Trophoblast cell (in vitro differentiated cells and primary cell): Measurements from ENCODE around the gene ARMC2.
A peak's percentile ranks its signal among the peaks of the same experiment; 100 is the strongest.

Experiments used
- DNase-seq, 2 donors: peaks; one replicate each; pipeline ENCODE4 v3.0.0-alpha.2; 2016
- H2AFZ ChIP-seq: 2 replicates; pipeline ENCODE4 v1.6.1; 2013; ENCODE audit warnings: low read length, moderate library complexity, mild to moderate bottlenecking; ENCODE audit not compliant: insufficient read depth, poor library complexity
- H2AK5ac ChIP-seq: 2 replicates; pipeline ENCODE4 v1.6.1; 2013; ENCODE audit warnings: mild to moderate bottlenecking, low read length
- H2BK120ac ChIP-seq: 2 replicates; pipeline ENCODE4 v1.6.1; 2013; ENCODE audit warnings: low read length, mild to moderate bottlenecking, moderate library complexity; ENCODE audit not compliant: insufficient read depth, poor library complexity
- H2BK12ac ChIP-seq: 2 replicates; pipeline ENCODE4 v1.6.1; 2013; ENCODE audit warnings: mild to moderate bottlenecking, low read length, moderate library complexity
- H2BK5ac ChIP-seq: 2 replicates; pipeline ENCODE4 v1.6.1; 2013; ENCODE audit warnings: low read length, low read depth, moderate library complexity, mild to moderate bottlenecking; ENCODE audit not compliant: poor library complexity
- H3K14ac ChIP-seq: 2 replicates; pipeline ENCODE4 v1.6.1; 2013; ENCODE audit warnings: mild to moderate bottlenecking, low read length
- H3K18ac ChIP-seq: 2 replicates; pipeline ENCODE4 v1.6.1; 2013; ENCODE audit warnings: mild to moderate bottlenecking, low read length
- H3K23ac ChIP-seq: 2 replicates; pipeline ENCODE4 v1.6.1; 2013; ENCODE audit warnings: low read length
- H3K27ac ChIP-seq: 2 replicates; pipeline ENCODE4 v1.5.1; 2013; ENCODE audit warnings: low read depth, mild to moderate bottlenecking, inconsistent platforms, low read length, moderate library complexity
- H3K27me3 ChIP-seq: 2 replicates; pipeline ENCODE4 v1.6.1; 2013; ENCODE audit warnings: inconsistent platforms, mild to moderate bottlenecking, low read length, moderate library complexity; ENCODE audit not compliant: insufficient read depth
- H3K36me3 ChIP-seq, 2 experiments: 1 replicate in 1 of 2; 2 replicates in 1 of 2; pipeline ENCODE4 v1.6.1; 2013; ENCODE audit warnings: low read length in 2 of 2, mild to moderate bottlenecking in 2 of 2, moderate library complexity in 1 of 2; ENCODE audit not compliant: insufficient read depth in 2 of 2, control insufficient read depth in 1 of 2
- H3K4ac ChIP-seq: 2 replicates; pipeline ENCODE4 v1.6.1; 2013; ENCODE audit warnings: low read depth, mild to moderate bottlenecking, low read length, moderate library complexity
- H3K4me1 ChIP-seq, 2 experiments: 1 replicate in 1 of 2; 2 replicates in 1 of 2; pipeline ENCODE4 v1.6.1; 2013; ENCODE audit warnings: low read length in 2 of 2, mild to moderate bottlenecking in 2 of 2, moderate library complexity in 1 of 2; ENCODE audit not compliant: insufficient read depth in 2 of 2, control insufficient read depth in 1 of 2
- H3K4me2 ChIP-seq: 2 replicates; pipeline ENCODE4 v1.6.1; 2013; ENCODE audit warnings: inconsistent platforms, mild to moderate bottlenecking, low read length, moderate library complexity
- H3K4me3 ChIP-seq: 2 replicates; pipeline ENCODE4 v1.5.1; 2013; ENCODE audit warnings: mild to moderate bottlenecking, low read depth, low read length, inconsistent platforms
- H3K79me1 ChIP-seq: one replicate; pipeline ENCODE4 v1.6.1; 2013; ENCODE audit warnings: low read length
- H3K79me2 ChIP-seq: 2 replicates; pipeline ENCODE4 v1.6.1; 2013; ENCODE audit warnings: low read length, mild to moderate bottlenecking; ENCODE audit not compliant: control insufficient read depth, insufficient read depth, poor library complexity
- H3K9ac ChIP-seq: 2 replicates; pipeline ENCODE4 v1.6.1; 2013; ENCODE audit warnings: mild to moderate bottlenecking, low read length
- H3K9me3 ChIP-seq: 2 replicates; pipeline ENCODE4 v1.6.1; 2013; ENCODE audit warnings: low read depth, mild to moderate bottlenecking, control low read depth, inconsistent platforms, low read length; ENCODE audit not compliant: insufficient read depth
- H4K12ac ChIP-seq: 2 replicates; pipeline ENCODE4 v1.6.1; 2013; ENCODE audit warnings: low read depth, mild to moderate bottlenecking, low read length, moderate library complexity
- H4K8ac ChIP-seq: 2 replicates; pipeline ENCODE4 v1.6.1; 2013; ENCODE audit warnings: low read depth, mild to moderate bottlenecking, low read length, moderate library complexity
- H4K91ac ChIP-seq: one replicate; pipeline ENCODE4 v1.6.1; 2013; ENCODE audit warnings: low read depth, mild to moderate bottlenecking, low read length, moderate library complexity
- WGBS: extraction: QIAGEN DNeasy Blood & Tissue Kit; methylation state at CpG from one replicate; pipeline ENCODE4 v1.1.7; 2013; ENCODE audit warnings: missing lambda C conversion rate; ENCODE audit not compliant: insufficient read length, insufficient coverage; ENCODE audit errors: extremely low coverage; 5-methylcytosine and 5-hydroxymethylcytosine counted together

The ARMC2 gene

DNA sequence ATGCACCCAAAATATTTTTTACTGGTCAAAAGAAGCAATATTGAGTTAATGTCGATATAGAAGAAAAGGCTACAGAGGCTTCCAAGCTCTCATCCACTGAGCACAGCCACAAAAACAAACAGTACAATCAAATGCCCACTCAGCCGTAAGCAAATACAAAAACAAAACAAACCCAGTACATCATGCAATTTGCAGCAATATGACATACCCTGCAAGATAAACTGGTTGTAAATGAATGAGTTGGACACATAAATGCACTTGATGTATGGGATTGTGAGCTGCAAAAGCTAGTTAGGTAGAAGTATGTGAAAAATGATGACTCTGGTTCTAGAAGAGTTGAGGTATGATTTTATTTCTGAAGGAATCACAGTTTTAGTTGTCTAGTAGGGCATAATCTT is 162.5 kb downstream of the ARMC2 start:
- H2BK120ac ChIP-seq, result no peak overlapping the region
- no peaks in the 10 kb centered on the region for H3K9me3 ChIP-seq
- H3K36me3 ChIP-seq, result no peaks in the 10 kb centered on the region
- H3K4me2 ChIP-seq, result no peak overlapping the region
- no peak overlapping the region for H4K8ac ChIP-seq
- H3K9ac ChIP-seq, result no peak overlapping the region
- H2BK12ac ChIP-seq, result no peak overlapping the region
- WGBS, result no CpG with 5 or more reads among the region's 2 CpGs
- H3K79me2 ChIP-seq, result peaks cover 7% of the 10 kb centered on the region
- H2AFZ ChIP-seq, result no peak overlapping the region
- H2AK5ac ChIP-seq, result no peak overlapping the region
- no peak overlapping the region for H3K4ac ChIP-seq
- no peak overlapping the region for H4K91ac ChIP-seq
- H3K4me3 ChIP-seq, result no peak overlapping the region
- H3K23ac ChIP-seq, result no peak overlapping the region
- DNase-seq, result no peak
- H4K12ac ChIP-seq, result no peak overlapping the region
- no peaks in the 10 kb centered on the region for H3K27me3 ChIP-seq
- no peak overlapping the region for H2BK5ac ChIP-seq
- H3K14ac ChIP-seq, result no peak overlapping the region
- H3K79me1 ChIP-seq, result peaks cover 9% of the 10 kb centered on the region
- H3K18ac ChIP-seq, result no peak overlapping the region
- no peak overlapping the region for H3K27ac ChIP-seq
- H3K4me1 ChIP-seq, result no peaks in the 10 kb centered on the region

DNA sequence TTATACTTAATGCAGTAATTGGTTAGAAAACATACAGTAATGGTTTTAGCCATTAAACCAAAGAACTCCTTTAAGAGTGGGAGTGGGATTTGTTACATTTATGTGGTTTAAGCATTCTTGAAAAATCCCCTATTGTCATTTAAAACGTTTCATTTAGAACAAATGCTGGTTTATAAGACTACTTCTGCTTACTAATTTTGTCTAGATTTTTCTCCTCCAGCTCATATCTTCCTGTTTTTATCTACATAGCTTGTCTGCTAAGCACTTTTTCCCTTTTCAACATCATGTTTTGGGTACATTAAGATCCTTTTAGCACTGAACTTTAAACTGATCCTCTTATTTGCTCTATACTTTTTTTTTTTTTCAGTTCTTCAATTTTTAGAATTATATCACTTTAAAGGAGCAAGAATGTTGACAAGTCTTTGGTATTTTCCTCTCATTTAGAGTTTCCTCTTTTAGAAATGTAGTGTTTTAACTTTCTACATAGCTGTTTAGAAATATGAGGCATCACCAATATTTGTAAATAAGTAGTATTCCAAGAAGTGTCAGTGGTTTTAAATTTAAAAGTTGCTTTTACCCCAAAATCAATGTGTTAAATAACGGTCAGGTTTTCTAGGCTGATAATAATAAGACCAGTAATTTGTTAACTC is 165.6 kb downstream of the ARMC2 start:
- Histone ChIP-seq H3K9me3 (no peaks in the 10 kb centered on the region), H2BK12ac (no peak overlapping the region), H2BK5ac (no peak overlapping the region), H3K79me1 (peaks cover 6% of the 10 kb centered on the region), H3K27me3 (no peaks in the 10 kb centered on the region), H3K4me1 (no peaks in the 10 kb centered on the region), H4K12ac (no peak overlapping the region), H3K36me3 (no peaks in the 10 kb centered on the region), H3K4me2 (no peak overlapping the region), H3K9ac (no peak overlapping the region), H3K27ac (no peak overlapping the region), H3K4me3 (no peak overlapping the region), H2BK120ac (no peak overlapping the region), H3K79me2 (peaks cover 7% of the 10 kb centered on the region), H4K91ac (no peak overlapping the region), H3K14ac (no peak overlapping the region), H3K18ac (no peak overlapping the region), H3K23ac (no peak overlapping the region), H2AFZ (no peak overlapping the region), H2AK5ac (no peak overlapping the region), H4K8ac (no peak overlapping the region), H3K4ac (no peak overlapping the region)
- no peak for DNase-seq
- WGBS, result no CpG with 5 or more reads among the region's 2 CpGs

DNA sequence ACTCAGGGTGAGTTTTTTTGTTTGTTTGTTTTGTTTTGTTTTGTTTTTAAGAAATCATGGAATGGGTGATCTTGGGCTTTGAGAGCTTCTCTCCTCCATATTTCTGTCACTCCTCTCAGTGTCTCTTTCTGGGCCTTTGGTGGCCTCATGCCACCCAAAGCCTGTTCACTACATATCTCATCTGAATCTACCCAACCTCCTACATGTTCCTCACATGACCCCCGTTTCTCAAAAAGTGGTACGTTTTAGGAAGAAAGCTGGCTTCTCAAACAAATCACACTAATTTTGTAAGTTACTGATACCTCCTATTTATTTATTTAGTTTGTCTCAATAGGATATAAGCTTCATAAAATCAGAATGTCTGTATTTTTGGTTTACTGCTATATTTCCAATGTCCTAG is 166.4 kb downstream of the ARMC2 start:
- H2AK5ac ChIP-seq, result no peak overlapping the region
- no peaks in the 10 kb centered on the region for H3K36me3 ChIP-seq
- H3K79me1 ChIP-seq, result peaks cover under 1% of the 10 kb centered on the region
- no peak for DNase-seq
- H3K4me3 ChIP-seq, result no peak overlapping the region
- no peak overlapping the region for H2AFZ ChIP-seq
- no peak overlapping the region for H4K91ac ChIP-seq
- no peak overlapping the region for H4K8ac ChIP-seq
- no peak overlapping the region for H3K4ac ChIP-seq
- no peaks in the 10 kb centered on the region for H3K4me1 ChIP-seq
- H3K9ac ChIP-seq, result no peak overlapping the region
- H3K4me2 ChIP-seq, result no peak overlapping the region
- H3K14ac ChIP-seq, result no peak overlapping the region
- peaks cover 2% of the 10 kb centered on the region for H3K79me2 ChIP-seq
- H3K27me3 ChIP-seq, result no peaks in the 10 kb centered on the region
- no peak overlapping the region for H3K18ac ChIP-seq
- H2BK12ac ChIP-seq, result no peak overlapping the region
- no peak overlapping the region for H3K27ac ChIP-seq
- H2BK120ac ChIP-seq, result no peak overlapping the region
- peak overlapping the region; percentile 49 for H2BK5ac ChIP-seq
- no peak overlapping the region for H4K12ac ChIP-seq
- H3K23ac ChIP-seq, result no peak overlapping the region
- WGBS, result no CpG with 5 or more reads among the region's 2 CpGs
- H3K9me3 ChIP-seq, result no peaks in the 10 kb centered on the region

DNA sequence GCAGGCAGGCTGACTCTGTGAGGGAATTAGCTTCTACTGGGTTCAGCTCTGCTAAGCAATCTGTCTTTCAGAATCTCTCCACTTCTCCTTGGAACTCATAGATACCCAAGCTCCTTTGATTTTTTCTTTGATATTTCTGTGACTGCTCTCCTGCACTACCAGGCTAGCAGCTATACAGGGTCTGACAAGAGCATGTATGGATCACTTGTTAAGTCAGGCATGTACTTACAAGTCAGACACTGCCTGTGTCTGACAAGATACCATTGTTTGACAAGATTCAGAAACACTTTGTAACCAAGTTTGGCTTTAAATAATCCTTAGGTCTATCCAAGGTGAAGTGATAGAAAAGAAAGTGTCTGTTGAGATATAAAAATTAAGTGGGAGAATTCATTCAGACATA is 167.0 kb downstream of the ARMC2 start:
- no peak overlapping the region for H2BK5ac ChIP-seq
- no peaks in the 10 kb centered on the region for H3K79me1 ChIP-seq
- no peak overlapping the region for H4K12ac ChIP-seq
- no peaks in the 10 kb centered on the region for H3K36me3 ChIP-seq
- H3K4me3 ChIP-seq, result no peak overlapping the region
- no peaks in the 10 kb centered on the region for H3K9me3 ChIP-seq
- H2AK5ac ChIP-seq, result no peak overlapping the region
- H4K8ac ChIP-seq, result no peak overlapping the region
- no peaks in the 10 kb centered on the region for H3K27me3 ChIP-seq
- no peak overlapping the region for H3K4ac ChIP-seq
- no peak for DNase-seq
- no peak overlapping the region for H3K23ac ChIP-seq
- no peak overlapping the region for H3K18ac ChIP-seq
- H3K4me1 ChIP-seq, result no peaks in the 10 kb centered on the region
- no peak overlapping the region for H3K14ac ChIP-seq
- H4K91ac ChIP-seq, result no peak overlapping the region
- no peak overlapping the region for H3K27ac ChIP-seq
- H3K4me2 ChIP-seq, result no peak overlapping the region
- no peak overlapping the region for H2AFZ ChIP-seq
- H3K79me2 ChIP-seq, result no peaks in the 10 kb centered on the region
- no peak overlapping the region for H3K9ac ChIP-seq
- H2BK120ac ChIP-seq, result no peak overlapping the region
- no peak overlapping the region for H2BK12ac ChIP-seq
